GM23338 (cell line): ENCODE data around the gene PRG2. TPM values are rescaled to one million over a fixed set of nuclear protein-coding genes. Genes with fewer than 3 reads are reported as not detected.

ENCODE experiments used
- ATAC-seq: fragments of 200-7000 bp; cut with Tn5 transposase; 3 replicates; pipeline ENCODE4 v1.9.1; 2020
- DNase-seq: peaks from one replicate; pipeline ENCODE4 v3.0.0-alpha.2; 2015; ENCODE audit warnings: low spot score
- H2AFZ ChIP-seq: fragments of 200-600 bp; sonication (generic); 2 replicates; pipeline ENCODE4 v1.8.0; 2016; ENCODE audit warnings: antibody characterized with exemption, mild to moderate bottlenecking, moderate library complexity
- H3F3A ChIP-seq: fragments of 200-600 bp; sonication (generic); replicated peaks from 2 replicates; pipeline ENCODE4 v1.8.0; 2017; ENCODE audit warnings: antibody characterized with exemption, mixed run types, low read depth
- H3K27ac ChIP-seq: fragments of 200-600 bp; sonication (generic); 2 replicates; pipeline ENCODE4 v1.6.1; 2016; ENCODE audit warnings: low read depth
- H3K27me3 ChIP-seq: fragments of 200-600 bp; sonication (generic); 2 replicates; pipeline ENCODE4 v1.8.0; 2016; ENCODE audit warnings: mild to moderate bottlenecking, mixed run types, moderate library complexity; ENCODE audit not compliant: insufficient read depth
- H3K36me3 ChIP-seq: fragments of 200-600 bp; sonication (generic); 2 replicates; pipeline ENCODE4 v1.8.0; 2016; ENCODE audit warnings: mild to moderate bottlenecking; ENCODE audit not compliant: insufficient read depth
- H3K4me1 ChIP-seq: fragments of 200-600 bp; sonication (generic); 2 replicates; pipeline ENCODE4 v1.8.0; 2016; ENCODE audit warnings: mild to moderate bottlenecking, moderate library complexity; ENCODE audit not compliant: insufficient read depth
- H3K4me2 ChIP-seq: fragments of 200-600 bp; sonication (generic); 2 replicates; pipeline ENCODE4 v1.7.1; 2017; ENCODE audit warnings: mixed run types
- H3K4me3 ChIP-seq: fragments of 200-600 bp; sonication (generic); 2 replicates; pipeline ENCODE4 v1.6.1; 2016; ENCODE audit warnings: mixed run types
- H3K79me2 ChIP-seq: fragments of 200-600 bp; sonication (generic); replicated peaks from 2 replicates; pipeline ENCODE4 v1.8.0; 2017; ENCODE audit warnings: mild to moderate bottlenecking; ENCODE audit not compliant: insufficient read depth
- H3K9me2 ChIP-seq: fragments of 200-600 bp; sonication (generic); 2 replicates; pipeline ENCODE4 v1.8.0; 2017; ENCODE audit not compliant: insufficient read depth
- H4K20me1 ChIP-seq: fragments of 200-600 bp; sonication (generic); replicated peaks from 2 replicates; pipeline ENCODE4 v1.8.0; 2017; ENCODE audit warnings: mild to moderate bottlenecking; ENCODE audit not compliant: insufficient read depth
- H3K27ac Mint-ChIP-seq: 2 replicates; pipeline ENCODE4 v1.8.0; 2020; ENCODE audit warnings: inconsistent platforms, mild to moderate bottlenecking, moderate library complexity, mixed read lengths
- H3K27me3 Mint-ChIP-seq: 3 replicates; pipeline ENCODE4 v1.8.0; 2022; ENCODE audit warnings: low read depth, mild to moderate bottlenecking, moderate library complexity, mixed read lengths, inconsistent platforms; ENCODE audit not compliant: insufficient read depth, poor library complexity
- H3K36me3 Mint-ChIP-seq: 3 replicates; pipeline ENCODE4 v1.8.0; 2021; ENCODE audit warnings: low read depth, mild to moderate bottlenecking, inconsistent platforms, moderate library complexity, mixed read lengths
- H3K4me1 Mint-ChIP-seq: 3 replicates; pipeline ENCODE4 v1.8.0; 2020; ENCODE audit warnings: mild to moderate bottlenecking, inconsistent platforms, mixed read lengths
- H3K4me3 Mint-ChIP-seq: 3 replicates; pipeline ENCODE4 v1.8.0; 2021; ENCODE audit warnings: moderate library complexity, mild to moderate bottlenecking, inconsistent platforms, mixed read lengths
- H3K9me3 Mint-ChIP-seq: 3 replicates; pipeline ENCODE4 v1.8.0; 2020; ENCODE audit warnings: moderate library complexity, mild to moderate bottlenecking, inconsistent platforms, mixed read lengths
- CREB1 ChIP-seq: fragments of 250-450 bp; sonication (Bioruptor Pico); IDR thresholded peaks from 2 replicates; pipeline ENCODE4 v1.5.0; 2020; ENCODE audit warnings: low read depth, mild to moderate bottlenecking, moderate library complexity
- CTCF ChIP-seq, 2 experiments: fragments of 200-600 bp in 1 of 2; sonication (generic) in 1 of 2; conservative IDR thresholded peaks; 2 replicates each; pipeline versions ENCODE4 v1.5.1 to v1.6.1; 2016 to 2017; ENCODE audit warnings: antibody characterized with exemption in 2 of 2, low read depth in 2 of 2, mild to moderate bottlenecking in 2 of 2, moderate library complexity in 1 of 2
- EZH2 ChIP-seq: fragments of 200-600 bp; sonication (generic); IDR thresholded peaks from one replicate; pipeline ENCODE4 v1.8.0; 2017; ENCODE audit warnings: antibody characterized with exemption, mild to moderate bottlenecking, low read depth; ENCODE audit not compliant: unreplicated experiment
- NANOG ChIP-seq: IDR thresholded peaks from 2 replicates; pipeline ENCODE4 v1.6.1; 2016; ENCODE audit warnings: antibody characterized with exemption, borderline replicate concordance
- POLR2AphosphoS5 ChIP-seq: IDR thresholded peaks from 2 replicates; pipeline ENCODE4 v1.6.1; 2016; ENCODE audit warnings: antibody characterized with exemption, low read depth
- REST ChIP-seq: IDR thresholded peaks from one replicate; pipeline ENCODE4 v1.6.1; 2018; ENCODE audit warnings: antibody characterized with exemption; ENCODE audit not compliant: unreplicated experiment
- ZNF331 ChIP-seq: fragments of 250-450 bp; sonication (Bioruptor Pico); IDR thresholded peaks from 2 replicates; pipeline ENCODE4 v1.5.0; 2020; ENCODE audit warnings: low read depth, mild to moderate bottlenecking, moderate library complexity
- polyA plus RNA-seq: library from polyadenylated mRNA; unstranded; fragments of >200 nt; fragmentation: Nextera tagmentation; extraction: Ambion mirVana; gene quantifications from 2 replicates; pipeline ENCODE4 v1.2.1, GENCODE V29; 2016
- total RNA-seq: library from RNA; depleted of rRNA; stranded (reverse); fragments of >200 nt; shearing (Covaris generic); gene quantifications from 2 replicates; pipeline ENCODE4 v1.2.3, GENCODE V29; 2014

The PRG2 gene
- total and polyA plus RNA-seq, 2 experiments from 2014 or later = not detected

- H3K4me1 Mint-ChIP-seq = peaks cover 13% of the 10 kb centered on the region
- Histone ChIP-seq H3K79me2 (0 out of 2 replicates have a peak, but pooled peaks cover 5% of the 10 kb centered on the region), H4K20me1 (no peaks in the 10 kb centered on the region; the same call in none of the 2 replicates), H3F3A (no peaks in the 10 kb centered on the region; the same call in 1 of the 2 replicates), H3K9me2 (no peaks in the 10 kb centered on the region), H3K27ac (no peak overlapping the region), H3K27me3 (peaks cover 5% of the 10 kb centered on the region; the same call in 1 of the 2 replicates), H3K4me1 (peaks cover 8% of the 10 kb centered on the region), H3K36me3 (no peaks in the 10 kb centered on the region; the same call in 1 of the 2 replicates), H2AFZ (no peak overlapping the region), H3K4me3 (no peak overlapping the region), H3K4me2 (no peak overlapping the region)
- ATAC-seq (no peak), DNase-seq (no peak)
- H3K4me3 Mint-ChIP-seq = no peak overlapping the region
- H3K27me3 Mint-ChIP-seq = peaks cover 4% of the 10 kb centered on the region
- H3K9me3 Mint-ChIP-seq = no peaks in the 10 kb centered on the region
- TF ChIP-seq REST (no peak), EZH2 (no peak), CTCF (conservative IDR thresholded peaks at IDR 0.05; ENCODE audit: low read depth in 2 of 2) (no peak), NANOG (no peak), POLR2AphosphoS5 (no peak), ZNF331 (no peak), CREB1 (CRISPR knock-in tag) (no peak)
- no peak overlapping the region for H3K27ac Mint-ChIP-seq
- peaks cover 54% of the 10 kb centered on the region for H3K36me3 Mint-ChIP-seq
Observed at GRCh38 chr11:57421805-57422204, 31.4 kb upstream of the PRG2 start.

GRCh38 chr11:57421066-57421465, 30.6 kb upstream of the PRG2 start:
- H3K36me3 Mint-ChIP-seq = peaks cover 58% of the 10 kb centered on the region
- DNase-seq (no peak), ATAC-seq (peak; percentile 30; the same call in 1 of the 3 replicates)
- Histone ChIP-seq H2AFZ (no peak overlapping the region), H3K27me3 (peaks cover 3% of the 10 kb centered on the region; the same call in 1 of the 2 replicates), H3K36me3 (no peaks in the 10 kb centered on the region; the same call in 1 of the 2 replicates), H3K4me2 (no peak overlapping the region), H3K4me1 (peaks cover 4% of the 10 kb centered on the region), H3F3A (no peaks in the 10 kb centered on the region; the same call in 1 of the 2 replicates), H3K79me2 (0 out of 2 replicates have a peak, but pooled peaks cover 5% of the 10 kb centered on the region), H3K4me3 (no peak overlapping the region), H3K27ac (no peak overlapping the region), H4K20me1 (no peaks in the 10 kb centered on the region; the same call in none of the 2 replicates), H3K9me2 (no peaks in the 10 kb centered on the region)
- no peak overlapping the region for H3K4me3 Mint-ChIP-seq
- no peaks in the 10 kb centered on the region for H3K9me3 Mint-ChIP-seq
- no peak overlapping the region for H3K27ac Mint-ChIP-seq
- peaks cover 7% of the 10 kb centered on the region for H3K4me1 Mint-ChIP-seq
- TF ChIP-seq CTCF (conservative IDR thresholded peaks at IDR 0.05; ENCODE audit: low read depth in 2 of 2) = 0 out of 4 replicates have a peak, but pooled peaks of 1 of the 2 experiments have one; percentile 0
- no peak for TF ChIP-seq EZH2
- peaks cover 4% of the 10 kb centered on the region for H3K27me3 Mint-ChIP-seq
